Measurements from ENCODE around the gene TMA7B.
"Not testable (repeated sequence)": the region's sequence is repeated elsewhere in the genome, so short reads cannot be mapped to it uniquely, and the experiment has no call there.

Gene TMA7B

DNA sequence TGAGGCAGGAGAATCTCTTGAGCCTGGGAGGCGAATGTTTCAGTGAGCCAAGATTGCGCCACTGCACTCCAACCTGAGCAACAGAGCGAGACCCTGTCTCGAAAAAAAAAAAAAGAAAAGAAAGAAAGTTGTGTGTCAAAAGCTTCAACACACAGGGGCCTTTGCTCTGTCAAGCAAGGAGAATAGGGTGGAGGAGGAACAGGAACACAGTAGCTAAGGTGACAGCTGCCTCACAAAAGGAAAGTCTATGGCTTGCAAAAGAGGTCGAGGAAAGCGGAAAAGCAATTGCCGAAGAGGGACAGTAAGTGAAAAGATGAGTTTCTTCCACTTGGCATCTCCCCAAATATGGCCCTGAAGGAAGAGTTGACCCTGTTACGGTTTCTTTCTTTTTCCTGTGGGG is 26.5 kb upstream of the TMA7B start:
- no peak for DNase-seq

- no peak for DNase-seq
Measured at GRCh38 chr22:39935116-39935515, 25.1 kb upstream of the TMA7B start.

- DNase-seq: no peak
Measured at GRCh38 chr22:39935612-39936011, 24.6 kb upstream of the TMA7B start.

DNA sequence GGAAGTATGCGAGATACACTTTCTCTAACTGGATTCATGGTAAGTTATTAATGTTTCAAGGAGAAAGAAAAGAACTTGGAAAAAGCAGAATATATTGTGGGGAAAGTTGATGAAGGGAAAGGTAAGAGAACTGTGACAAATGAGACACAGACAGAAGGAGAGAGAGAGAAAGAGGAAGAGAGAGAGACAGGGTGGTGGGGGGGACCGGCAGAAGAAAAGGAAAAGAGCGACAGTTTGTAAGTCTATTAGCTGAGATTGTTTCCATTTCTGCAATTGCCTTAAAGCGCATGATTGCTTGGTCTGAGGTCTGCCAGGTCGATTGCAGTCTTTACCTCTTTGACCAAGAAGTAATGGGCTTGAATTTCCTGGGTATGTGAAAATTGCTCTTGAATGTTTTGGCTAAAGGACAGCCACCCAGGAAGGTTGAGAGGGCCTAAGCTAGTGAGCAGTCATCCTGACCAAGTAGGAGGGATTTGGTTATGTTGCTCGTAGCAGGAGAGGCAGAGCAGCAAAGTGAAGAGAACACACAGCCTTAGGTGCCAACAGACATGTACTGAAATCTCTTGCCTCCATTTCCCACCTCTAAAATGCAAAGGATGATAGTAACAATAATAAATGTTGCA is 23.6 kb upstream of the TMA7B start:
- DNase-seq: no peak

- DNase-seq: no peak
Measured at GRCh38 chr22:39937906-39938305, 22.3 kb upstream of the TMA7B start.

DNA sequence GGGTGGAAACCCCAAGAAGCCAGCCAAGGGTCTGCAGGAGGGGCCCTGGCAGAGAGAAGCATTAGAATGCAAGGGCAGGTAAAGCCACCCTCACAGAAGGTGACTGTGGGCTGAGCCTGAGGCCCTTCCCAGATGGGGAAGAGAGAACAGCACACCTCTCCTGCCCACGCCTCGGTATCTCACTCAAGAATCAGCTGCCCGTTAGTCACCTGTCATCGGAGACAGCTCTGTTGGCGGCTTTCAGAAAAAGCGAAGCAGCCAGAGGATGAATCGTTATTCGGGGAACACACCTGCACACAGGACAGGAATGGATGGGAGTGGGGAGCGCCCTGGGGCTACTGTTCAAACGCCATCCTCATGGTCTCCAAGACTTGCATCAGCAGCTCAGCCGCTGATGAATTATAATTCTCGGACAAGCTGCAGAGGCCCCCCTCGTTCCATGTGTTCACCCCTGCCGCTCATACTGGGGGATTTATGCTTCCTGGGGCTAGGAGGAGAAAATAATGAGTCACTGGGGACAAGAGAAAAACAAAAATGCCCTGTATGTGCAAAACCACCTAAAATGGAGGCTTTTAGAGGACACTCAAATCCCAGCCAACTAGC is 21.6 kb upstream of the TMA7B start:
- no peak for DNase-seq

DNA sequence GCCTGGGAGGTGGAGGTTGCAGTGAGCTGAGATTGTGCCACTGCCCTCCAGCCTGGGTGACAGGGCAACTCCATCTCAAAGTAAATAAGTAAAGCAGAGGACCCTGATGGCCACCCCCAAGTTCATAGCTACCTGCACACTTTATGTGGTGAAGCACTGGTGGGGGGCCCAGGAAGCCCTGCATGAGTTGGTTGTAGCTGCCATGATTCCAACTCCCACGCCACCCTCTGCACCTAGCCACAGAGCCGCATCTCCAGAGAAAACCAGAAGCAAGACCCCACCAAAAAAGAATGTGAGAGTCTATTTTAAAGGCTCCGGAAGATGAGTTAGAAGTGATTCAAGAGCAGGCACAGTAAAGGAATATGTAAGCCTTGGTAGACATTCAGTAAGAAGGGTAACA is 20.4 kb upstream of the TMA7B start:
- DNase-seq: no peak

DNA sequence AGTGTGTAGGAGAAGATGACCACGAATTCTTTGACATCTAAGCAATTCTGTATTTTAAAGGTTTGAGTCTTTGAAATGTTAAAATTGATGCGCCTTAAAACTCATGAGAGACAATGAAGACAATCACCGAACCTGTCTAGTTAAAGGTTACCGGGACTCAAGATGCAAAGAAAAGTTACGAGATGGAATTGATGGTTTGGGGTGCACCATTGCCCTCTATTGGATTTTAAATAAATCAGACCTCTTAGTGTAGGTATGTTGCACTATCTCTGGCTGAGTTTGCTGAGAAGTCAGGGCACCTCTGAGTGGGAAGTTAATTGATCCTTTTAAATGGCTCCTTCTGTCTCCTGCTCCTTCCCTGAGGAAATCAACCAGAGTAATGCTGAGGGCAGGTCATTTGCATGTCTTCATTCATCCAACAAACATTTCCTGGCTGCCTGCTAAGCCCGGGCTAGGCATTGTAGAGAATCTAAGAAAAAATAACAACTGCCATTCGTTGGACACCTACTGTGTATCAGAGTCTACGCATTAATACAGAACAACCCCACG is 19.4 kb upstream of the TMA7B start:
- no peak for DNase-seq

DNA sequence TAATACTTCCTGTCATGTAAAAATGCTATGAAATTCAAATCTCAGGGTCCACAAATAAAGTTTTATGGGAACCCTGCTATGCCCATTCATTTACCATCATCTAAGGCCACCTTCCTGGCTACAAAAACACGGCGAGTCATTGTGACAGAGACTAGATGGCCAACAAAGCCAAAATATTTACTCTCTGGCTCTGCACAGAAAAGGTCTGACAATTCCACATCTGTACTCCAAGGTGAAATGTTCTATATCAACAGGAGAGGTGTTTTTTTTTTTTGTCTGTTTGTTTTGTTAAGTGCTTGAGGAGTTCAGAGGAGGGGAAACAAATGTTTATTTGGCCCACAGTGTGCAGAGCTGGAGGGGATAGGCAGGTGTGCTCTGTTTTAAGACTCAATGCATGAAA is 18.6 kb upstream of the TMA7B start:
- DNase-seq: no peak

DNA sequence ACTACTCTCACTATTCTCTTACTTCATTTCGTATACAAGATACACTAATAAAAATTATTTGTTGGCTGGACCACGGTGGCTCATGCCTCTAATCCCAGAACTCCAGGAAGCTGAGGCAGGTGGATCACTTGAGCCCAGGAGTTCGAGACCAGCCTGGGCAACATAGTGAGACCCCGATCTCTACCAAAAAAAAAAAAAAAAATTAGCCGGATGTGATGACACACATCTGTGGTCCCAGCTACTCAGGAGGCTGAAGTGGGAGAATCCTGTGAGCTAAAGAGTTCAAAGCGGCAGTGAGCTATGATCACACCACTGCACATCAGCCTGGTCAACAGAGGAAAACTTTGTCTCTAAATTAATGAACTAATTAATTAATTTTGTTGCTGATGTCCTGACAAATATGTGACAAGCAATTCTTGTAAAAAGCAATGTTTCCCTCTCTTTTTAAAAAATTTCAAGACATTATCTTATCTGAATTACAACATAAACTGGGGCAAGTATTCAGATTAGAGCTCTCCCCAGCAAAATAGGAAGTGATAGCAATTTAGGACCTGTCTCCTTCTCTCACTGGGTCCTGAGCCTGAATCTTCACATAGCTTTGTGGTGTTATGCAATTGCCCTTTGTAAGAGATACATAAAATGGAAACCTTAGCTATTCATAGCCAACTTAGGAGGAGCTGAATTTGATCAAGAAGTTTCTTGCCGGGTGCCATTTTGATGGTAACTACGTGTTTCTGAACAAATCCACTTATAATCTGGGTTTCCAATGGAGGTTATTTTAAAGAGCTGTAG is 17.6 kb upstream of the TMA7B start:
- DNase-seq: no peak

- DNase-seq: no peak
Measured at GRCh38 chr22:39943337-39943736, 16.9 kb upstream of the TMA7B start.

DNA sequence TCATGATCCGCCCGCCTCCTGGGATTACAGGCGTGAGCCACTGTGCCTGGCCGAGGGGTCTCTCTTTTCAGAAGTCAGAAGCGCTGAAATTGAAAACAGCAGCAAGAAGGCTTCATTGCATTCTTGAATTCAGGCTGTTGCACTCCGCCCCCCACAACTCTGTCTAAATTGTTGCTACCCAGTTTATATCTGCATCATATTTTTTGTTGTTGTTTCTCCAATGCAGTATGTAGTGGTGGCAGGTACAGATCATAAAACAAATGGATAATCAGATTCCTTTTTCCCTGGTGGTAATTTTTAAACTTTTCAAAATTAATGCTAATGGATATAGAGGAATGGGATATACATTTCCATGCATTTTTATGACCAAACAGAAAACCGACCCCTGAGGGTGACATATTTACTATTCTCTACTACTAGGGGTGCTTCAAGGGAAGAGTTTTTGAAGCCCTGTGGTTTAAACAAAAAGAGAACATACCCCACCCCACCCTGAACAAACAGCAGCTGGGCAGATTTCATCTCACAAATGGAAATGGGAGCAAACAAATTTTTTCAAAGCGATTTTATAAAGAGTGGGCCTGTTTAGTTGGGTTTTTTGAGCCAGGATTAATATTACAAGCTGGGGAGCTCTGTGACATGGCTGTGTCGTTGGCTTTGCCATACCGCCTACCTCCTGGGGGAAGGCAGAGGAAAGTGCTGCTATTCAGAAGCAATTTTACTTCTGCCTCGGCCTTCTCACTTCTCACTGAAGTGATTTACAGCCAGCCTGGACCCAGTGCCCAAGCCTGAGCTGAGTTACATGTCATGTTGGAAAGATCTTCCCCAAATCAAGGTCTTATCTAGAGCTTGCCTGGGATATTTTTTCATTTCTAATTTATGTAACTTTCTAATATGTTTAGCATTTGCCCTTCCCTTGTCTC is 16.0 kb upstream of the TMA7B start:
- DNase-seq: no peak

GRCh38 chr22:39946126-39946502 is 14.1 kb upstream of the TMA7B start:
- DNase-seq: no peak

DNA sequence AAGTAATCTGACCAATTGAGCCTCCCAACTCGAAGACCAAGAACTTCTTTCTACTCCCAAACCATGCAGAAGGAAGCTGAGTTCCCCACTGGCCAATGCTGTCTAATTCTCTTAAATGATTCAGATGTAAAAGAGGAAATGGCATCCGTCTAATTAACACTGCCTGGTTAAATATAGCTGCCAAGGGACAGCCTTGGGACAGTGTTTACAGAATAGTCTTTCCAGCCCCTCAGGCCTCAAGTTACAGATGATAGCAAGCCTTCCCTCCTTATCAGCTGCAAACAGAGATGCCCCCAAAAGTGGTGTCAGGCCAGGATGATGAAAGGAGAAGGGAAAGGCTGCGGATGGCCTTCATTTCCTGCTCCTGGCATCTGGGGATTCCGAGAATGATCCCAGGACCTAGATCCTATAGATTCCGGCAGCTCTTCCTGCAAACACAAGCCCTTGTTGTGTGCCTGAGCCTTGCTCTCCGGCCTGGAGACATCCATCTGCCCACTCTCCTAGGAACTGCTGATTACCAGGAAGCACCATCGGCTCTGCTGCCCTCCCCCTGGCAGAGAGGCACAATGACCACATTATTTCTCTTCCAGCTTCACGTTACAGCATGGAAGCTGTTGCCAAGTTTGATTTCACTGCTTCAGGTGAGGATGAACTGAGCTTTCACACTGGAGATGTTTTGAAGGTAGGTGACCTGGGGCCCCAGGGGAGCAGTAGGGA is 13.5 kb upstream of the TMA7B start:
- no peak for DNase-seq

- DNase-seq: no peak
Measured at GRCh38 chr22:39947220-39948216, 12.7 kb upstream of the TMA7B start.

DNA sequence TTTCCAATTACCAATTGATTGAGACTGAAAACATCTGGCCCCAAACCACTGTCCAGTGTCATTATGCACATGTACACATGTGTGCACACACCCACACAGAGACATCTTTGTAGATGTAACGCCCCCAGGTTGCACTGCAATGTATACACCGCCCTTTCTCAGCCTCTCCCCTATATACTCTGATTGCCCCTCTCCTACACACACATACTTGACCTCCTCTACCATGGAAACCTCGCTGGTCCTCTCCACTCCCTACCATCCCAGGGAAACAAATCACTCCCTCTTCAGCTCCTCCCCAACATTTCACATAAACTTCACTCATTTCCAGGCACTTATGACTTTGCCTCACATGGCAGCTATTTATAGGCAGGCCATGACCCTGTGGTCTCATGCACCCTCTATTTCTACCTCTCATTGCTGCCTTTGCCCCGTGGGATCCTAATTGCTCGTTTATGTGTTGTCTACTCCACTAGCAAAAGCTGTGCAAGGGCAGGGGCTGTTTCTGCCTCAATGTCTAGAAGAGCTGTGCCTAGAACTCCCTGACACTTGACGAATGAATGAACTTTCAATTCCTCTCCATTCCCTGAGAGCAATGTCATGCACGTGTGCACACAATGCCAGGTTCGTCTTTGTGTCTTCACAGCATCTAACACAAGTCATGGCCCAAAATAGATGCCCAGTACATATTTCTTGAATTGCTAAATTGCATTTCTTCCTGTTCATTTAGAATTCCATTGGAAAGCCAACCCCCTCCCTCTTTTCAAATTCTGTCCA is 10.0 kb upstream of the TMA7B start:
- no peak for DNase-seq

DNA sequence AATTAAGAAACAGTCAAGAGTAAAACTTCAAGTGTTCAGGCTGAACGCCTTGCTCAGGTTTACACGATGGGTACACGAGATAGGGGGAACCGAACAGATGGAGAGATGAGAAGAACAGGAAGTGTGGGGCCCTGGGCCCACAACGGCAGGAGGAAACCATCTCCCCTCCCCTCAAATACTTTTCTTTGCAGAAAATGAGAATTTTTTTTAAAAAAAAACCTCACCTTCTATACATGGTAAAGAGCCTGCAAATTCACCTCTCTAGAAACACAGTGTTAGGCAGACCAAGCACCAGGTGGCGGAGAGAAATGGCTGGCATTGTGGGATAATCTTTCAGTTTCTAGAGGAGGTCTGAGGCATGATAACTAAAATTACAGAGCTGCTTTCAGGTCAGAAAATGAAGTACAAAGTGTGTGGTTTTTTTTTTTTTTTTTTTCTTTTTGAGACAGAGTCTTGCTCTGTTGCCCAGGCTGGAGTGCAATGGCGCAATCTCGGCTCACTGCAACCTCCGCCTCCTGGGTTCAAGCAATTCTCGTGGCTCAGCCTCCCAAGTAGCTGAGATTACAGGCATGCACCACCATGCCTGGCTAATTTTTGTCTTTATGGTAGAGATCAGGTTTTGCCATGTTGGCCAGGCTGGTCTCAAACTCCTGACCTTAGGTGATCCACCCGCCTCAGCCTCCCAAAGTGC is 8.4 kb upstream of the TMA7B start:
- DNase-seq: not testable (repeated sequence)

GRCh38 chr22:39952347-39952746 is 7.8 kb upstream of the TMA7B start:
- DNase-seq: no peak

DNA sequence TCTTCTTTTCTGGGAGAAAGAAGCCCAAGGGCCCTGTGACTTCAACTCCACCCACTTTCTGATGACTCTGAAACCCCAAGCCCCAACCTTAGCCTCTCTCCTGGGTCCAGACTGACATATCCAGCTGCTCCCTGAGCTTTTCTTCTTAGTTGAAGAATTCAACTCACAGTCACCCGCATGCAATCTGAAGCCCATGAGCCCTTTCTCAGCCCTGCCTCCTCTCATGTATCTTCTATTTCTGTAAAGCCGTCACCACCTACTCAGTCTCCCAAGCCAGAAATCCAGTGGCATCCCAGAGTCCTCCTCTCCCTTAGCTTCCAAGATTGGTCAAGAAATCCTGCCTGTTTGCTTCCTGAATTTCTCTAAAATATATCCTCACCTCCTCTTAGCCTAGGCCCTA is 7.1 kb upstream of the TMA7B start:
- DNase-seq: no peak
